ENCODE results near the gene SPAG9.
A peak's percentile ranks its signal among the peaks of the same experiment; 100 is the strongest.

SPAG9 gene

GRCh38 chr17:51005768-51006167 is 114.9 kb downstream of the SPAG9 start:
- H3K79me2 ChIP-seq (ENCODE audit: control insufficient read depth, low read length) = no peaks in the 10 kb centered on the region
- H3K27me3 ChIP-seq (ENCODE audit: control insufficient read depth, low read length) = no peaks in the 10 kb centered on the region
- H3K4me1 ChIP-seq (ENCODE audit: control insufficient read depth, low read length) = no peaks in the 10 kb centered on the region
- H3F3A ChIP-seq (ENCODE audit: control insufficient read depth, insufficient read depth) = peaks cover 7% of the 10 kb centered on the region; the same call in 1 of the 2 replicates
- H3K9me3 ChIP-seq (ENCODE audit: control insufficient read depth, insufficient read depth, low read length) = no peaks in the 10 kb centered on the region
- H3K36me3 ChIP-seq (ENCODE audit: control insufficient read depth, low read length) = peaks cover 48% of the 10 kb centered on the region
- H3K4me3 ChIP-seq (ENCODE audit: low read length) = no peak overlapping the region
- H3K4me2 ChIP-seq (ENCODE audit: low read length) = no peak overlapping the region
- no peaks in the 10 kb centered on the region for H3K9me2 ChIP-seq (replicated peaks; ENCODE audit: control insufficient read depth, low read length)
- no peaks in the 10 kb centered on the region for H4K20me1 ChIP-seq (ENCODE audit: control insufficient read depth, insufficient read depth, low read depth, low read length)
- no peak overlapping the region for H3K27ac ChIP-seq (ENCODE audit: low read depth, low read length)
- TF ChIP-seq CTCF (IDR thresholded peaks at IDR 0.05; ENCODE audit: low read depth, low read length, poor library complexity, severe bottlenecking) = no peak
- TF ChIP-seq EZH2phosphoT487 (IDR thresholded peaks at IDR 0.05; ENCODE audit: borderline replicate concordance, low read length) = no peak

- Histone ChIP-seq H3K79me2 (ENCODE audit: control insufficient read depth, low read length) (no peaks in the 10 kb centered on the region), H3K4me3 (ENCODE audit: low read length) (no peak overlapping the region), H3K9me3 (ENCODE audit: control insufficient read depth, insufficient read depth, low read length) (no peaks in the 10 kb centered on the region), H3K27me3 (ENCODE audit: control insufficient read depth, low read length) (no peaks in the 10 kb centered on the region), H3K4me2 (ENCODE audit: low read length) (no peak overlapping the region), H3K4me1 (ENCODE audit: control insufficient read depth, low read length) (no peaks in the 10 kb centered on the region), H3F3A (ENCODE audit: control insufficient read depth, insufficient read depth) (peaks cover 7% of the 10 kb centered on the region; the same call in 1 of the 2 replicates), H4K20me1 (ENCODE audit: control insufficient read depth, insufficient read depth, low read depth, low read length) (no peaks in the 10 kb centered on the region), H3K9me2 (replicated peaks; ENCODE audit: control insufficient read depth, low read length) (no peaks in the 10 kb centered on the region), H3K27ac (ENCODE audit: low read depth, low read length) (no peak overlapping the region), H3K36me3 (ENCODE audit: control insufficient read depth, low read length) (peaks cover 57% of the 10 kb centered on the region)
- no peak for TF ChIP-seq EZH2phosphoT487 (IDR thresholded peaks at IDR 0.05; ENCODE audit: borderline replicate concordance, low read length)
- TF ChIP-seq CTCF (IDR thresholded peaks at IDR 0.05; ENCODE audit: low read depth, low read length, poor library complexity, severe bottlenecking) = no peak
These were observed 116.4 kb downstream of the SPAG9 start for GRCh38 chr17:51004249-51004648.

- H4K20me1 ChIP-seq (ENCODE audit: control insufficient read depth, insufficient read depth, low read depth, low read length) = no peaks in the 10 kb centered on the region
- H3F3A ChIP-seq (ENCODE audit: control insufficient read depth, insufficient read depth) = peaks cover 5% of the 10 kb centered on the region; the same call in 1 of the 2 replicates
- no peaks in the 10 kb centered on the region for H3K4me1 ChIP-seq (ENCODE audit: control insufficient read depth, low read length)
- peaks cover 61% of the 10 kb centered on the region for H3K36me3 ChIP-seq (ENCODE audit: control insufficient read depth, low read length)
- no peaks in the 10 kb centered on the region for H3K9me3 ChIP-seq (ENCODE audit: control insufficient read depth, insufficient read depth, low read length)
- H3K9me2 ChIP-seq (replicated peaks; ENCODE audit: control insufficient read depth, low read length) = no peaks in the 10 kb centered on the region
- no peaks in the 10 kb centered on the region for H3K27me3 ChIP-seq (ENCODE audit: control insufficient read depth, low read length)
- no peaks in the 10 kb centered on the region for H3K79me2 ChIP-seq (ENCODE audit: control insufficient read depth, low read length)
- H3K4me3 ChIP-seq (ENCODE audit: low read length) = no peak overlapping the region
- TF ChIP-seq CTCF (IDR thresholded peaks at IDR 0.05; ENCODE audit: low read depth, low read length, poor library complexity, severe bottlenecking) (peak; percentile 69), EZH2phosphoT487 (IDR thresholded peaks at IDR 0.05; ENCODE audit: borderline replicate concordance, low read length) (no peak)
- H3K27ac ChIP-seq (ENCODE audit: low read depth, low read length) = no peak overlapping the region
- H3K4me2 ChIP-seq (ENCODE audit: low read length) = no peak overlapping the region
These were observed 119.6 kb downstream of the SPAG9 start for GRCh38 chr17:51000835-51001638.
